NCI-H146 treated with DMSO at 0.1 percent for 48 hours (cell line): ENCODE data around the gene SMPDL3B.

Experiments
- DNase-seq: peaks from one replicate; lab custom pipeline; 2025; ENCODE audit not compliant: unreplicated experiment; lab: John Stamatoyannopoulos, UW

Gene SMPDL3B

DNA sequence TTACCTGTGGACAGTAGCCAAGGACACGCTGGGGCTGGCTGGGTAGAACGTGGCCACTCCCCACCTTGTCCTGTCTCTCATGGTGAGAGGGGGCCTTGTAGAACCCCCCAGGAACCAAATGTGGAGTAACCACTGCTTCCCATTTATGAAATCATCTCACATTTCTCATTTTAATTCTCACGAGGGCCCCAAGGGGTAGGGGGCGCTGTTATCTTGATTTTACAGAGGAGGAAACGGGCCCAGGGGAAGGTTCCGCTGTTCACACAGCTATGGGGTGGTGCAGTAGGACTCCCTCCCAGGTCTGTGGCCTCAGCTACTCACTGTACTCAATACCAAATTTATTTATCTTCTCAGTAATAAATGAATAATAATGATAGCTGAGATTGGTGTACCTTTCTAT, 5.5 kb downstream of the SMPDL3B start:
- DNase-seq = no peak

DNA sequence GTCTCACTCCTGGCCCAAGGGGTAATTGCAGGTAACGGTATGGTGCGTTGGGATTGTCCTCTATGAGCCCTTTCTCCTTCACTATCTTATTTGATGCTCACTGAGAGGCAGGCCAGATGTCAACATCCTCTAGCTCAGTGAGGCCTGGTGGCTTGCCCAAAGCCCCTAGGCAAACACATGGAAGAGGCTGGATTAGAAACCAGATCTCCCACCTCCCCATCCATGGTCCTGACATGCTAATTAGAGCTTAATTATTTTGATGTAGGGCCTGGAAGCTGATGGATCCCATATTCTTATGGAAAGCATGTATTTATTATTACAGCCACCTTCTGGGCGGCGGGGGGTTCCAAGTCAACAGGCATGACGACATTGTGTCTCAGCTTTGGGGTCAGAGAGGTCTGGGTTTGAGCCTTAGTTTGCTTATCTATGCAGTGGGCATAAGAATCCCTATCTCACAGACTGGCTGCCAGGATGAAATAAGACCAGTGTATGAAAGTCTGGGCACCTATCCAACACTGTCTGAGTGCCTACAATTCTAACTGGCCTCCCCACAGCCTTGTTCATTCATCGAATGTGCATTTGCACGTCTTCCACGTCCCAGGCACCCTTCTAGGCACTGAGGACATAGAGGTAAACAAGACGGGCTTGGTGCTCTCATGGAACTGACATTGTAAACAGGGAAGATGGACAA, 6.2 kb downstream of the SMPDL3B start:
- no peak for DNase-seq

DNA sequence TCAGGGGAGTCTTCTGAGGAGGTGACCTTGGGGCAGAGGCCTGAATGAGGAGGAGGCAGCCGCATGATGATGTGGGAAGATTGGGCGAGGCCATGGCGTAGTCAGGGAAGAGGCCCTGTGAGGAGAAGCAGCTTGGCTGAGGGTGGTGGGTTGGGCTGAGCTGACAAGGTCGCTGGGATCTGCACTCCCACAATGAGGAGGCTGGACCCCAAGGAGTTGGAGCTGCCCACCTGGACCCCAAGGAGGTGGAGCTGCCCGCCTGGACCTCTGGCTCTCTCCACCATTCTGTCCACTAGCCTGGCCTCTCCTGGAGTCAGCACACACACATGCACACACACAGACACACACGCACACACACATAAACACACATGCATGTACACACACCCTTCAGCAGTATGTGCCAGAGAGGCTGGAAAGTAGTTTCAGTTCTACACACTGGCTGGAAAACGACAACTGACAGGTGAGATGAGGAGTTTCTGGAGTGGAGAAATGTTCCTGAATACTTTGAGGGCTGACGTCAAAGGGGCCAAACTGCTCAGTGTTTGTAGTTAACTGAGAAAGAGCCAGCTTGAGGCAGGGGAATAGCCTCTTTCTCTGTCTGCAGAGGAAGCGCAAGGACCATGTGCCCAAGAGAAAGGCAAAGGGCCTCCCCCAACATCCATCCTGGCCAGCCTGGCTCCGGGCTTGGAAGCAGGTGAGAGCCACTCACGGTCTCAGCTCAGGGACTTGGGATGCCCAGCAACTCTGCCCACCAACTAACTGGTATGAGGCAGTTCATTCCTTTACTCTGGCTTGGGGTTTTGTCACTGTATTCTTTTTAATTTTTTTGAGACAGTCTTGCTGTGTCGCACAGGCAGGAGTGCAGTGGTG, 7.1 kb downstream of the SMPDL3B start:
- DNase-seq = no peak

DNA sequence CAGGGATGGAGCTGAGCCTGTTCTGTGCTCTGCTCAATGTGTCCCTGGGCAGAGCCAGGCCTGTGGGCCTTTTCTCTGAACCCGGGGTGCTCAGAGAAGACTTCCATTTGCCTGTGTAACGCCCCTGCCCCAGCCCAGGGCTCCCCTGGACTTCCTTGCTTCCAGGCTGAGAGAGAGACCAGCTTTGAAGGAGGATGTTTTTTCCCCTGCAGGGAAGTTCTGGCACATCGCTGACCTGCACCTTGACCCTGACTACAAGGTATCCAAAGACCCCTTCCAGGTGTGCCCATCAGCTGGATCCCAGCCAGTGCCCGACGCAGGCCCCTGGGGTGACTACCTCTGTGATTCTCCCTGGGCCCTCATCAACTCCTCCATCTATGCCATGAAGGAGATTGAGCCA, 10.2 kb downstream of the SMPDL3B start:
- DNase-seq = no peak

DNA sequence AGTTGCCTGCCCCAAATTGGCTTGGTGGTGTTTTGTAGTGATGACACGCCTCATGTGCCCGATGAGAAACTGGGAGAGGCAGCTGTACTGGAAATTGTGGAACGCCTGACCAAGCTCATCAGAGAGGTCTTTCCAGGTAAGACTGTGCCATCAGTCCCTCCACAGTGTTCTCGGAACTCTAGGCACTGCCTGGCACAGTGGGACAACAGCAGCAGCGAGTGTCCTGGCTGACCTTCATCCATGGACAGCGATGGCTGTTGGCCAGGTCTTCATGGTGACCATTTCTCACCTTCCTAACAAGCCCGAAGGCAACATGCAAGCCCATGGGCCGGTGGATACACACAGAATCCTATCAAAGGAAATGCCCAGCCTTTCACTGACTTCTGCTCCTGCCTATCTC, 14.2 kb downstream of the SMPDL3B start:
- DNase-seq = no peak

DNA sequence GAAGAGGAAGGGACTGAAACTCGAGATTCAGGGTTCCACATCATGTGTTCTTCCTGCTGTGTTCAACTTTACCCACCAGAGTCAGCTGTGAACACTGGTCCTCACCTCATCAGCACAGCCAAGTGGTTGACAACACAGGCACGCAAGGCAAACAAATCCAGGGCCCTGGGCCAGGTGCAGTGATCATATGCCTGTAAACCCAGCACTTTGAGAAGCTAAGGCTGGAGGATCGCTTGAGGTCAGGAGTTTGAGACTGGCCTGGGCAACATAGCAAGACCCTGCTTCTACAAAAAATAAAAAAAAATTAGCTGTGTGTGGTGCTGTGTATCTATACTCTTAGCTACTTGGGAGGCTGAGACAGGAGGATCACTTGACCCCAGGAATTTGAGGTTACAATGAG, 16.6 kb downstream of the SMPDL3B start:
- no peak for DNase-seq

DNA sequence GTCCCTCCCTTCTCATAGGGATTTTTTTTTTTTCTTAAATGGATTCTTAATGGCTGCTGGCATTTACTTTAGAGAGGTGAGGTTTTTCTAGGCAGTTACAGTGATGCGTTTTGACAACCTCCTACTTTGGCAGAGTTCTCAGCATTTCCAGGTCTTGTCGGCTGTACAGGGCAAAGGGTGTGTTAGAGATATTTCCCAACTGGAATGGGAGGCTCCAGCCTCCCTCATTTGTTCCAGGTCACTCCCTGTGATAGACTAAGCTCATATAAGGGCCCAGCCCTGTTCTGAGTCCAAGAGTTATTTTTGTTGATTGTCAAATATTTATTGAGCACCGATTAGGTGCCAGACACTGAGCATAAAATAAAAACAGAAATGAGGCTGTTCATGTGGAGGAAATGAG, 17.3 kb downstream of the SMPDL3B start:
- DNase-seq = no peak

DNA sequence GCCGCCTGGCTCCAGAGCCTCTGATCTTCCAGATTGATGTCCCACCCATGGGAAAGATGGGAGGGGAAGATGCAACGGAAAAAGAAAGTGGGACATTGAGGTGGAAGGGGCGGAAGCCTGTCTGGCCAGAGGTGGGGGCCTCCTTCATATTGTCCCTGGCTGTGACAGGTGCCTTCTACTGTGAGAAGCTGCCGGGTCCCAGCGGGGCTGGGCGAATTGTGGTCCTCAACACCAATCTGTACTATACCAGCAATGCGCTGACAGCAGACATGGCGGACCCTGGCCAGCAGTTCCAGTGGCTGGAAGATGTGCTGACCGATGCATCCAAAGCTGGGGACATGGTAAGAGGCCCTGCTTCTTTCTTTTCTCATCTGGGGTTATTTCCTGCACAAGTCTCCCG, 19.4 kb downstream of the SMPDL3B start:
- no peak for DNase-seq

DNA sequence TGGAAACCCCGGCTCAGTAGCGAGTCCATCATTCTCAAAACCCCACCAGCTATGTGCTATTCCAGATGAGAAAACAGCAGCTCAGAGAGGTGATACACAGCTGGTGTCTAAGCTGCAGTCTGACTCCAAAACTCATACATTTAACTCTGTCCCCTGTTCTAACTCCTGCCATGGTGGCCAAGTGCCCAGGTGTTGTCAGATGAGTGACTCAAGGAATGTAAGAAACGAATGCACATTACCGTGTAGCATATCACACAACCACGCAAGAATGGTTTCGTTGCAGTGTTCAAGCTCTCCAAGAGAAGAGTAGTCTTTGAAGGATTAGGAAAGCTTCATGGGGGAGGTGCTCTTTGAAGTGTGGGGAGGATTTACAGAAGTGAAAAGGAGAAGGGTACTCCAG, 20.3 kb downstream of the SMPDL3B start:
- no peak for DNase-seq

DNA sequence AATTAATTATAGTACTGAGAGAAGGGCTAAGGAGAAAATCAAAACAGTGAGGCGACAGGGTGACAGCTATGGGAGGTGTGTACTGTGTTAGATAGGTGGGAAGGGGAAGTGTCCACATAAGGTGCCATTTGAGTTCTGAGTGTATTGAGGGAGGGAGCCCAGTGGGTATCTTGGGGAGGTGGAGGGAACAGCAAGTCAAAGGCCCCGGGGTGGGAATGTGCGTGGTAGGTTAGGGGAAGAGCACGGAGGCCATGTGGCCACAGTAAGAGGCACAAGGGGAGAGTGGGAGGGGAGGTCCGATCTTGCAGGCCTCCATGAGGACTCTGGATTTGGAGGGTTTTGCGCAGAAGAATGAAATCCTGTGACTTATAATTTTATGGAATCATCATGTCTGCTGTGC, 22.0 kb downstream of the SMPDL3B start:
- no peak for DNase-seq

DNA sequence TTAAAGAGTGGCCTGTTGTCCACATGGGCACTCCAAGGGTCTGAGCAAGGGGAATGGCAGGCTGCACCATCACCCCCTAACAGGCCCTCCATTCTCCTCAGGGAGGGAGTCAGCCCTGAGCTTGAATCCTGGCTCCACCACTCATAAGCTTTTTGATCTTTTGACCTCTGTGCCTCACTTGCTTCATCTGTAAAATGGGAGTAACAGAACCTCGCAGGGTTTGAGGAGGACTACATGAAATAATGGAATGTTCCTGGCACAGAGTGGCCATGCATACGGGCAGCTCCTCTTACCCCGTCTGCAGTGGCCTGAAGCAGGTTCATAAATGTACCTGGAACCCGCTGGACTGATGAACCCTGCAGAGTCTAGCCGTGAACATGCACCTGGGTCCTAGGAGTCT, 22.9 kb downstream of the SMPDL3B start:
- DNase-seq = no peak

DNA sequence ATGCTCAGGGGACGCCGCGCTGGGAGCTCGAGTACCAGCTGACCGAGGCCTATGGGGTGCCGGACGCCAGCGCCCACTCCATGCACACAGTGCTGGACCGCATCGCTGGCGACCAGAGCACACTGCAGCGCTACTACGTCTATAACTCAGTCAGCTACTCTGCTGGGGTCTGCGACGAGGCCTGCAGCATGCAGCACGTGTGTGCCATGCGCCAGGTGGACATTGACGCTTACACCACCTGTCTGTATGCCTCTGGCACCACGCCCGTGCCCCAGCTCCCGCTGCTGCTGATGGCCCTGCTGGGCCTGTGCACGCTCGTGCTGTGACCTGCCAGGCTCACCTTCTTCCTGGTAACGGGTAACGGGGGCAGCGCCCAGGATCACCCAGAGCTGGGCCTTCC, 23.7 kb downstream of the SMPDL3B start:
- DNase-seq = no peak

DNA sequence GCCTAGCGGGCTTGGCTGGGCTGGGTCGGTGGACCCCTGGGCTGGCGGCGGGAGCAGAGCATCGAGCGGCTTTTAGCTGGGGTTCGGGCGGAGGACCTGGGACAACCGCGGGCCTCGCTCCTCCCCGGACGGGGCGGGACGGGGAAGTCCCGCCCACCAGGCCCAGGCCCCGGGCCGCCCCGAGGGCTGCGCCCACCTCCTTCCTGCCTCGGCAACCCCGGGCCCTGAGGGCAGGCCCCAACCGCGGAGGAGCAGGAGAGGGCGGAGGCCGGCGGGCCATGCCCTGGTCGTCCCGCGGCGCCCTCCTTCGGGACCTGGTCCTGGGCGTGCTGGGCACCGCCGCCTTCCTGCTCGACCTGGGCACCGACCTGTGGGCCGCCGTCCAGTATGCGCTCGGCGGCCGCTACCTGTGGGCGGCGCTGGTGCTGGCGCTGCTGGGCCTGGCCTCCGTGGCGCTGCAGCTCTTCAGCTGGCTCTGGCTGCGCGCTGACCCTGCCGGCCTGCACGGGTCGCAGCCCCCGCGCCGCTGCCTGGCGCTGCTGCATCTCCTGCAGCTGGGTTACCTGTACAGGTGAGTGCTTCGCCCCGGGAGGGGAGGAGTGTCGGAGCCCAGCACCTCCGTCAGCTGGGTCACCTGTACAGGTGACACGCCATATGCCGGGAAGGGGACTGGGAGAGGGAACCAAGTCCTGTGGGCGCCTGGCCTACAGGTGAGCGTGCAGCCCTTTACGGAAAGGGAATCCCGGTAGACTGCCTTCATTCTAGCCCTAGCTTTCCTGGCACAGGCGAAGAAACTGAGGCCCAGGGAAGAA, 25.2 kb downstream of the SMPDL3B start, which contains the start of gene XKR8:
TSS of gene XKR8 (plus strand) at position 182 of the 812 bp plus-strand sequence. CDS start at position 279, 97 bp downstream.
- peak; percentile 65 for DNase-seq

DNA sequence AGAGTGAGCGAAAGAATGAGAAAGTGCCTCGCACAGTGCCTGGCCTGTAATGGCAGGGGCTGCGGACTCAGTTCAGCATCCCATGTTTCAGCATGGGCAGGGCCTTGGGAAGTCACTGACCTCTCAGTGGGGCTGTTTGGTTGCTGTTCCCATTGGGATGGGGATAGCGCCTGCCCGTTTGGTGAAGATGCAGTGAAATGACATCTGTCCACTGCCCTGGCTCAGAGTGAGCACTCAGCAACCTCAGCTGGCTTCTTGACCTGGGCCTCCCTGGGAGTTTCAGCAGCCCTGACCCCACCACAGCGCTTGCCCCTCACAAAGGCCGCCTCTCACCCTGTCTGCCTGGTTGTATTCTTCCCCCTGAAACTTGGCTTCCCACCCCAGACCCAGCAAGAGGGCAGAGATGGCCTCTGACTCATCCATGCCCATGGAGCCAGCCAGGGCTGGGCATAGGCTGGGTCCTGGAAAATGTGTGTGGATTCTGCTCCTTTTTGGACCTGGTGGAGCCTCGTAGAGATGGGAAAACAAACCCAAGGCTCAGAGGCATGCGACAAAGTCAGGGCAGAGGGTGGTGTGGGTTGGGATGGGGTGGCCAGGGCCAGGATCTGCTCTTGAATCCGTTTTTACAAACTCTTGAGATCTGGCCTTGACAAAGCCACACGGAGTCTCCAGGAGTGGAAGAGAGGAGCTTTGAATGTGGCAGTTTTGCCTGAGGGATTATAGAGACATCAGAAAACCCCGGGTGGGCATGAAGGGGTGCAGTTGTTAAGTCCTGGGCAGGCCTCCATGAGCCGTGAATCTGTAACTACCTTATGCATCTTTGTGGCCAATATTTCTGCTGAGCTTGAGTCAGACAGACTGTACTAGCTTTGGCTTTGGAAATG, 26.2 kb downstream of the SMPDL3B start:
- no peak for DNase-seq

DNA sequence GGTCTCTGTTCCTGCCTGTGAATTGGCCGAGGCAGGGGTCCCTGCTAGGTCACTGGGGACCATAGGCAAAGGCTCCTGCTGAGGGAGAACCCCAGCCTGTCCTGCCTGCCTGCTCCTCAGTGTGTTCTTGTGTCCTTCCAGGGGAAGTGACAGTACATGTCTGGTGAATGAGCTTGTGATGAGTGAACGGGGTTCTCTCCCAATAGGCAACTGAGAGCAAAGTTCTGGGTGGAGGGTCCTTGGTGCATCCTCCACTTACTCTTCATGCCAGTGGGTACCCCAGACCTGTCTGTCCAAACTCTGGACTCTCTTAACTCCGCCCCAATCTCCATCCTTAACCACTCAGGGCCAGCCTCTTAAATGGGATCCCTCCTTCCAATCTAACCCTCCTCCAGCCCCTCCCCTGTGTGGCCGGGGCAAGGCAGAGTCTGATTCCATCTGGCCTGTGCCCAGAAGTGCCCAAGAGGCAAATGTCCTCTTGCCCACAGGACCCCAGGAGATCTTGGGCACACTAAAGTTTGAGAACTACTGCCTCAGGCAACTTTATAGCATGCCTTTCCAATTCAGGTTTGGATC, 26.9 kb downstream of the SMPDL3B start:
- no peak for DNase-seq

DNA sequence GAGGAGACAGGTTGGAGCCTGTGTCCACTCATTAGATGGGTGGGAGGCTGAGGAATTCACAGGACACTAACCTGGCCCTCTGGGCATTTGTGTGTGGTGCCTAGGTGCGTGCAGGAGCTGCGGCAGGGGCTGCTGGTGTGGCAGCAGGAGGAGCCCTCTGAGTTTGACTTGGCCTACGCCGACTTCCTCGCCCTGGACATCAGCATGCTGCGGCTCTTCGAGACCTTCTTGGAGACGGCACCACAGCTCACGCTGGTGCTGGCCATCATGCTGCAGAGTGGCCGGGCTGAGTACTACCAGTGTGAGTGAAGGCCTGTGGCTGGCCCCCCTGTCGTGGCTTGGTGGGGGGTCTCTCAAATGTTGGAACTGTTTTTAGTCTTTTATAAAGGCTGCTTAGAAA, 28.6 kb downstream of the SMPDL3B start:
- DNase-seq = no peak

DNA sequence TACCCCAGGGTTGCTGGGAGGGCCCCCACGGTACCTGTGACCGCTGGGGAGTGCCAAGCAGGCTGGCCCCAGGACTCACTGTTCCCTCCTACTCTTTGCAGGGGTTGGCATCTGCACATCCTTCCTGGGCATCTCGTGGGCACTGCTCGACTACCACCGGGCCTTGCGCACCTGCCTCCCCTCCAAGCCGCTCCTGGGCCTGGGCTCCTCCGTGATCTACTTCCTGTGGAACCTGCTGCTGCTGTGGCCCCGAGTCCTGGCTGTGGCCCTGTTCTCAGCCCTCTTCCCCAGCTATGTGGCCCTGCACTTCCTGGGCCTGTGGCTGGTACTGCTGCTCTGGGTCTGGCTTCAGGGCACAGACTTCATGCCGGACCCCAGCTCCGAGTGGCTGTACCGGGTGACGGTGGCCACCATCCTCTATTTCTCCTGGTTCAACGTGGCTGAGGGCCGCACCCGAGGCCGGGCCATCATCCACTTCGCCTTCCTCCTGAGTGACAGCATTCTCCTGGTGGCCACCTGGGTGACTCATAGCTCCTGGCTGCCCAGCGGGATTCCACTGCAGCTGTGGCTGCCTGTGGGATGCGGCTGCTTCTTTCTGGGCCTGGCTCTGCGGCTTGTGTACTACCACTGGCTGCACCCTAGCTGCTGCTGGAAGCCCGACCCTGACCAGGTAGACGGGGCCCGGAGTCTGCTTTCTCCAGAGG, 31.8 kb downstream of the SMPDL3B start:
- DNase-seq = no peak

DNA sequence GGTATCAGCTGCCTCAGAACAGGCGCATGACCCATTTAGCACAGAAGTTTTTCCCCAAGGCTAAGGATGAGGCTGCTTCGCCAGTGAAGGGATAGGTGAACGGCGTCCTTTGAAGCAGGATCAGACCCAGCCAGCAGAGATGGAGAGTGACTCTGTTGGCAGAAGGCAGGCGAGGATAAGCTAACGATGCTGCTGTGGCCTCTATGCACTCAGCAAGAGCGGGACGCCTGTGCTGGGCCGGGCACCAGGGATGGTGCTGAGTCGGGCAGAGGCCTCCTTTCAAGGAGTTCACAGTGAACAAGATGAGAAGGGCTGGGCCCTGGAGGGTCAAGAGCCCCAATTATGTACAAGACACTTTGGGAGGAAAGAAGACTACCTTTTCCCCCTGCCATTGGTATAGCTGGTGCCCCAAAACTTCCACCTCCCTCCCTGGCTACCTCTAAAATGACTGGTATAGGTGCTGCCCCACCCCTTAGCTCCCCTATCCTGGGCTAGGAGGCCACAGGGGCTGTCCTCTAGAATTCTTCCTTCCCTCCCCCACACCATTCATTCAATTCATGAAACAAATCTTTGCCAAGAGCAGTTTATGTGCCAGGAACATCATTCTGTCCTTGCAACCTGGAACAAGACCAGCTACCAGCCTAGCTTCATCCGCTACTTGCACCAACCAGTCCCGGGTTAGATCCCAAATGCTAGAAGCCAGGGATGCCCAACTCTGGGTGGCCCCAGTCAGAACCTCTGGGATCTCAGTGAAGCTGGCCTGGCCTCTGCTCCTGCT, 32.5 kb downstream of the SMPDL3B start:
- no peak for DNase-seq
